Measurements from ENCODE around the gene LAMTOR2.

- TF ChIP-seq POLR2AphosphoS5 (IDR thresholded peaks at IDR 0.05; ENCODE audit: low read depth, low read length) (no peak), REST (IDR thresholded peaks at IDR 0.05; ENCODE audit: insufficient read depth in 1 of 2, low read depth in 2 of 2, low read length in 2 of 2) (no peak)
Measured at GRCh38 chr1:156073110-156073687, 18.6 kb downstream of the LAMTOR2 start.

Data from PFSK-1 (cell line).